ENCODE data around the gene POU6F2.

- TF ChIP-seq CTCF (IDR thresholded peaks at IDR 0.05; ENCODE audit: low read depth, low read length, poor library complexity, severe bottlenecking) (no peak), EZH2phosphoT487 (IDR thresholded peaks at IDR 0.05; ENCODE audit: borderline replicate concordance, low read length) (no peak)
Observed at GRCh38 chr7:39210362-39210761, 232.7 kb downstream of the POU6F2 start.

Measured in DOHH2 (cell line).